GDM1 (cell line): ENCODE measurements around the gene NINL.

Experiments used
- DNase-seq: peaks from one replicate; lab custom pipeline; 2025; lab: John Stamatoyannopoulos, UW

NINL gene

GRCh38 chr20:25407311-25408169 is 177.8 kb downstream of the NINL start, which contains the start of gene GINS1:
GINS1 (plus strand) TSS chr20:25407673; CDS start chr20:25407821, 148 bp downstream.
- DNase-seq = peak; percentile 88
